Measurements from ENCODE around the gene TMEM72.

TMEM72 gene

GRCh38 chr10:44958196-44958897 is 47.2 kb downstream of the TMEM72 start:
- peak overlapping the region; percentile 24 for H2BK12ac ChIP-seq (ENCODE audit: low read length)
- peaks cover 2 to 3% of the 10 kb centered on the region in 2 experiments for H3K36me3 ChIP-seq (ENCODE audit: control insufficient read depth in 1 of 2, insufficient read depth in 2 of 2, low read length in 2 of 2)
- H3K27me3 ChIP-seq (ENCODE audit: insufficient read depth, low read length): no peaks in the 10 kb centered on the region
- no CpG with 5 or more reads among the region's 5 CpGs for WGBS (ENCODE audit: extremely low coverage, insufficient coverage, insufficient read length)
- H3K4me1 ChIP-seq (ENCODE audit: control insufficient read depth in 1 of 2, insufficient read depth in 2 of 2, low read length in 2 of 2): peaks cover 27 to 50% of the 10 kb centered on the region in 2 experiments
- H3K79me1 ChIP-seq (ENCODE audit: low read length): peaks cover 8% of the 10 kb centered on the region
- H3K14ac ChIP-seq (ENCODE audit: low read length): peak overlapping the region; percentile 19
- H2AFZ ChIP-seq (ENCODE audit: insufficient read depth, low read length, poor library complexity): no peak overlapping the region
- peak overlapping the region; percentile 92 for H3K27ac ChIP-seq (ENCODE audit: low read depth, low read length)
- peak overlapping the region; percentile 40 for H3K4ac ChIP-seq (ENCODE audit: low read depth, low read length)
- no peak overlapping the region for H3K9ac ChIP-seq (ENCODE audit: low read length)
- H4K12ac ChIP-seq (ENCODE audit: low read depth, low read length): no peak overlapping the region
- H4K91ac ChIP-seq (ENCODE audit: low read depth, low read length): no peak overlapping the region
- no peak overlapping the region for H3K23ac ChIP-seq (ENCODE audit: low read length)
- H2AK5ac ChIP-seq (ENCODE audit: low read length): no peak overlapping the region
- peaks cover 4% of the 10 kb centered on the region for H3K79me2 ChIP-seq (ENCODE audit: control insufficient read depth, insufficient read depth, low read length, poor library complexity)
- peak; percentile 46 to 55 for DNase-seq
- peak overlapping the region; percentile 5 for H3K18ac ChIP-seq (ENCODE audit: low read length)
- H4K8ac ChIP-seq (ENCODE audit: low read depth, low read length): no peak overlapping the region
- no peak overlapping the region for H2BK120ac ChIP-seq (ENCODE audit: insufficient read depth, low read length, poor library complexity)
- H3K9me3 ChIP-seq (ENCODE audit: insufficient read depth, low read depth, low read length): no peaks in the 10 kb centered on the region
- H2BK5ac ChIP-seq (ENCODE audit: low read depth, low read length, poor library complexity): no peak overlapping the region
- H3K4me2 ChIP-seq (ENCODE audit: low read length): peak overlapping the region; percentile 77
- no peak overlapping the region for H3K4me3 ChIP-seq (ENCODE audit: low read depth, low read length)

- H3K27ac ChIP-seq (ENCODE audit: low read depth, low read length): peak overlapping the region; percentile 92
- H3K9ac ChIP-seq (ENCODE audit: low read length): peak overlapping the region; percentile 85
- H4K91ac ChIP-seq (ENCODE audit: low read depth, low read length): peak overlapping the region; percentile 95
- peak overlapping the region; percentile 93 for H2BK5ac ChIP-seq (ENCODE audit: low read depth, low read length, poor library complexity)
- peaks cover 9% of the 10 kb centered on the region for H3K79me1 ChIP-seq (ENCODE audit: low read length)
- H3K4me1 ChIP-seq (ENCODE audit: control insufficient read depth in 1 of 2, insufficient read depth in 2 of 2, low read length in 2 of 2): peaks cover 28 to 52% of the 10 kb centered on the region in 2 experiments
- H3K27me3 ChIP-seq (ENCODE audit: insufficient read depth, low read length): no peaks in the 10 kb centered on the region
- DNase-seq: no peak
- no peak overlapping the region for H4K12ac ChIP-seq (ENCODE audit: low read depth, low read length)
- peak overlapping the region; percentile 88 for H3K4me3 ChIP-seq (ENCODE audit: low read depth, low read length)
- peaks cover 6% of the 10 kb centered on the region for H3K79me2 ChIP-seq (ENCODE audit: control insufficient read depth, insufficient read depth, low read length, poor library complexity)
- peaks cover 2 to 3% of the 10 kb centered on the region in 2 experiments for H3K36me3 ChIP-seq (ENCODE audit: control insufficient read depth in 1 of 2, insufficient read depth in 2 of 2, low read length in 2 of 2)
- H2AFZ ChIP-seq (ENCODE audit: insufficient read depth, low read length, poor library complexity): no peak overlapping the region
- H2BK120ac ChIP-seq (ENCODE audit: insufficient read depth, low read length, poor library complexity): peak overlapping the region; percentile 97
- H3K23ac ChIP-seq (ENCODE audit: low read length): no peak overlapping the region
- H3K4ac ChIP-seq (ENCODE audit: low read depth, low read length): peak overlapping the region; percentile 40
- H4K8ac ChIP-seq (ENCODE audit: low read depth, low read length): peak overlapping the region; percentile 98
- WGBS (ENCODE audit: extremely low coverage, insufficient coverage, insufficient read length): no CpG with 5 or more reads among the region's 6 CpGs
- no peak overlapping the region for H2BK12ac ChIP-seq (ENCODE audit: low read length)
- H3K14ac ChIP-seq (ENCODE audit: low read length): no peak overlapping the region
- H3K9me3 ChIP-seq (ENCODE audit: insufficient read depth, low read depth, low read length): no peaks in the 10 kb centered on the region
- H3K4me2 ChIP-seq (ENCODE audit: low read length): peak overlapping the region; percentile 77
- peak overlapping the region; percentile 97 for H3K18ac ChIP-seq (ENCODE audit: low read length)
- no peak overlapping the region for H2AK5ac ChIP-seq (ENCODE audit: low read length)
These were observed 47.7 kb downstream of the TMEM72 start for GRCh38 chr10:44958898-44959246.

GRCh38 chr10:44959247-44960087 is 48.3 kb downstream of the TMEM72 start, which contains the start of gene RASSF4:
RASSF4 (plus strand) TSS chr10:44959802; CDS start chr10:44970203, 10,401 bp downstream.
- Histone ChIP-seq H3K79me1 (ENCODE audit: low read length) (peaks cover 15% of the 10 kb centered on the region), H3K23ac (ENCODE audit: low read length) (no peak within 1 kb of the TSS), H4K8ac (ENCODE audit: low read depth, low read length) (peak within 1 kb of the TSS; percentile 98), H3K9me3 (ENCODE audit: insufficient read depth, low read depth, low read length) (no peaks in the 10 kb centered on the region), H3K4ac (ENCODE audit: low read depth, low read length) (peak within 1 kb of the TSS; percentile 87), H3K27me3 (ENCODE audit: insufficient read depth, low read length) (no peaks in the 10 kb centered on the region), H2BK5ac (ENCODE audit: low read depth, low read length, poor library complexity) (peak within 1 kb of the TSS; percentile 93), H4K91ac (ENCODE audit: low read depth, low read length) (peak within 1 kb of the TSS; percentile 95), H2BK12ac (ENCODE audit: low read length) (peak within 1 kb of the TSS; percentile 67), H2AK5ac (ENCODE audit: low read length) (peak within 1 kb of the TSS; percentile 84), H3K79me2 (ENCODE audit: control insufficient read depth, insufficient read depth, low read length, poor library complexity) (peaks cover 8% of the 10 kb centered on the region), H3K4me1 (ENCODE audit: control insufficient read depth in 1 of 2, insufficient read depth in 2 of 2, low read length in 2 of 2) (peaks cover 34 to 58% of the 10 kb centered on the region in 2 experiments), H3K4me2 (ENCODE audit: low read length) (peak within 1 kb of the TSS; percentile 84), H3K36me3 (ENCODE audit: control insufficient read depth in 1 of 2, insufficient read depth in 2 of 2, low read length in 2 of 2) (peaks cover 2 to 3% of the 10 kb centered on the region in 2 experiments), H3K14ac (ENCODE audit: low read length) (peak within 1 kb of the TSS; percentile 96), H4K12ac (ENCODE audit: low read depth, low read length) (peak within 1 kb of the TSS; percentile 95), H3K27ac (ENCODE audit: low read depth, low read length) (peak within 1 kb of the TSS; percentile 92), H3K18ac (ENCODE audit: low read length) (peak within 1 kb of the TSS; percentile 97), H3K4me3 (ENCODE audit: low read depth, low read length) (peak within 1 kb of the TSS; percentile 88), H3K9ac (ENCODE audit: low read length) (peak within 1 kb of the TSS; percentile 85), H2AFZ (ENCODE audit: insufficient read depth, low read length, poor library complexity) (peak within 1 kb of the TSS; percentile 40), H2BK120ac (ENCODE audit: insufficient read depth, low read length, poor library complexity) (peak within 1 kb of the TSS; percentile 97)
- peak; percentile 94 to 96 for DNase-seq
- no CpG with 5 or more reads among the region's 74 CpGs for WGBS (ENCODE audit: extremely low coverage, insufficient coverage, insufficient read length)

GRCh38 chr10:44960088-44960460 is 48.9 kb downstream of the TMEM72 start:
- Histone ChIP-seq H2BK120ac (ENCODE audit: insufficient read depth, low read length, poor library complexity) (no peak overlapping the region), H3K4ac (ENCODE audit: low read depth, low read length) (no peak overlapping the region), H2AK5ac (ENCODE audit: low read length) (no peak overlapping the region), H2BK5ac (ENCODE audit: low read depth, low read length, poor library complexity) (no peak overlapping the region), H3K27me3 (ENCODE audit: insufficient read depth, low read length) (no peaks in the 10 kb centered on the region), H2BK12ac (ENCODE audit: low read length) (peak overlapping the region; percentile 67), H3K4me3 (ENCODE audit: low read depth, low read length) (peak overlapping the region; percentile 73), H4K91ac (ENCODE audit: low read depth, low read length) (no peak overlapping the region), H3K18ac (ENCODE audit: low read length) (peak overlapping the region; percentile 1), H2AFZ (ENCODE audit: insufficient read depth, low read length, poor library complexity) (no peak overlapping the region), H3K79me1 (ENCODE audit: low read length) (peaks cover 16% of the 10 kb centered on the region), H3K4me2 (ENCODE audit: low read length) (peak overlapping the region; percentile 84), H3K23ac (ENCODE audit: low read length) (no peak overlapping the region), H4K8ac (ENCODE audit: low read depth, low read length) (no peak overlapping the region), H3K27ac (ENCODE audit: low read depth, low read length) (no peak overlapping the region), H3K14ac (ENCODE audit: low read length) (peak overlapping the region; percentile 6), H3K9ac (ENCODE audit: low read length) (peak overlapping the region; percentile 35), H3K4me1 (ENCODE audit: control insufficient read depth in 1 of 2, insufficient read depth in 2 of 2, low read length in 2 of 2) (peaks cover 39 to 63% of the 10 kb centered on the region in 2 experiments), H3K79me2 (ENCODE audit: control insufficient read depth, insufficient read depth, low read length, poor library complexity) (peaks cover 8% of the 10 kb centered on the region), H4K12ac (ENCODE audit: low read depth, low read length) (no peak overlapping the region), H3K9me3 (ENCODE audit: insufficient read depth, low read depth, low read length) (no peaks in the 10 kb centered on the region), H3K36me3 (ENCODE audit: control insufficient read depth in 1 of 2, insufficient read depth in 2 of 2, low read length in 2 of 2) (peaks cover 2 to 3% of the 10 kb centered on the region in 2 experiments)
- DNase-seq: no peak
- WGBS (ENCODE audit: extremely low coverage, insufficient coverage, insufficient read length): no CpG with 5 or more reads among the region's 8 CpGs

All from trophoblast cell (in vitro differentiated cells and primary cell).